ENCODE results near the gene ZNF518A.
"Not testable (repeated sequence)": the region's sequence is repeated elsewhere in the genome, so short reads cannot be mapped to it uniquely, and the experiment has no call there.

ZNF518A gene

GRCh38 chr10:96176985-96177384 is 46.9 kb downstream of the ZNF518A start:
- TF ChIP-seq POLR2A (IDR thresholded peaks at IDR 0.05; ENCODE audit: low read length) (no peak), GATA1 (IDR thresholded peaks at IDR 0.05; ENCODE audit: low read depth, low read length) (no peak)
- no peak for DNase-seq

- TF ChIP-seq POLR2A (IDR thresholded peaks at IDR 0.05; ENCODE audit: low read length) (no peak), GATA1 (IDR thresholded peaks at IDR 0.05; ENCODE audit: low read depth, low read length) (no peak)
- no peak for DNase-seq
Observed at GRCh38 chr10:96188421-96188820, 58.3 kb downstream of the ZNF518A start.

- DNase-seq: no peak
- TF ChIP-seq POLR2A (IDR thresholded peaks at IDR 0.05; ENCODE audit: low read length): no peak
- TF ChIP-seq GATA1 (IDR thresholded peaks at IDR 0.05; ENCODE audit: low read depth, low read length): no peak
Observed at GRCh38 chr10:96188916-96189315, 58.8 kb downstream of the ZNF518A start.

- DNase-seq: not testable (repeated sequence)
Observed at GRCh38 chr10:96189505-96189904, 59.4 kb downstream of the ZNF518A start.

- TF ChIP-seq POLR2A (IDR thresholded peaks at IDR 0.05; ENCODE audit: low read length): no peak
- no peak for TF ChIP-seq GATA1 (IDR thresholded peaks at IDR 0.05; ENCODE audit: low read depth, low read length)
- DNase-seq: no peak
Observed at GRCh38 chr10:96201525-96201924, 71.4 kb downstream of the ZNF518A start.

- TF ChIP-seq GATA1 (IDR thresholded peaks at IDR 0.05; ENCODE audit: low read depth, low read length) (no peak), POLR2A (IDR thresholded peaks at IDR 0.05; ENCODE audit: low read length) (no peak)
Observed at GRCh38 chr10:96205580-96205979, 75.5 kb downstream of the ZNF518A start.

GRCh38 chr10:96208271-96208670 is 78.2 kb downstream of the ZNF518A start:
- no peak for TF ChIP-seq POLR2A (IDR thresholded peaks at IDR 0.05; ENCODE audit: low read length)
- TF ChIP-seq GATA1 (IDR thresholded peaks at IDR 0.05; ENCODE audit: low read depth, low read length): no peak
- no peak for DNase-seq

More at GRCh38 chr10:96205580-96205979, 75.5 kb downstream of the ZNF518A start:
- DNase-seq: no peak

GRCh38 chr10:96208946-96209345 is 78.8 kb downstream of the ZNF518A start:
- no peak for TF ChIP-seq GATA1 (IDR thresholded peaks at IDR 0.05; ENCODE audit: low read depth, low read length)
- TF ChIP-seq POLR2A (IDR thresholded peaks at IDR 0.05; ENCODE audit: low read length): no peak
- no peak for DNase-seq

GRCh38 chr10:96211764-96212163 is 81.7 kb downstream of the ZNF518A start:
- TF ChIP-seq POLR2A (IDR thresholded peaks at IDR 0.05; ENCODE audit: low read length): no peak
- DNase-seq: no peak

- no peak for DNase-seq
- TF ChIP-seq POLR2A (IDR thresholded peaks at IDR 0.05; ENCODE audit: low read length) (no peak), GATA1 (IDR thresholded peaks at IDR 0.05; ENCODE audit: low read depth, low read length) (no peak)
Observed at GRCh38 chr10:96212911-96213310, 82.8 kb downstream of the ZNF518A start.

All from erythroblast (primary cell).